ENCODE results near the gene TAL1. TPM values are rescaled to one million over a fixed set of nuclear protein-coding genes. Genes with fewer than 3 reads are reported as not detected.
"Not testable (repeated sequence)": the region's sequence is repeated elsewhere in the genome, so short reads cannot be mapped to it uniquely, and the experiment has no call there.

TAL1 gene
- total RNA-seq, 4 donors from 2014 or later = 0.59 to 1.6 (median 0.70) TPM

DNA sequence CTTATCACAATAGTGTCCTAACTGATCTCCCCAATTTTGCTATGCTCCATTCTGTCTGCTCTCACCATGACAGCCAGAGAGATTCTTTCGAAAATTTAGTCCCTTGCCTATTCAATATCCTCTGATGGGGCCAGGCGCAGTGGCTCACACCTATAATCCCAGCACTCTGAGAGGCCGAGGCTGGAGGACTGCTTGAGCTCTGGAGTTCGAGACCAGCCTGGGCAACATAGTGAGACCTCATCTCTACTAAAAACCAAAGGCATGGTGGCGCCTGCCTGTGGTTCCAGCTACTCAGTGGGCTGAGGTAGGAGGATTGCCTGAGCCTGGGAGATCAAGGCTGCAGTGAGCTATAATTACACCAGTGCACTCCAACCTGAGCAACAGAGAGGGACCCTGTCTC lies 26.1 kb downstream of the TAL1 start:
- Histone ChIP-seq H3K9me3 (no peaks in the 10 kb centered on the region), H3K27ac (no peak overlapping the region), H3K36me3 (no peaks in the 10 kb centered on the region), H3K27me3 (peaks cover 0 to 10% (median 0%) of the 10 kb centered on the region in 3 donors), H3K4me3 (no peak overlapping the region), H3K4me1 (no peaks in the 10 kb centered on the region)
- DNase-seq (no peak), ATAC-seq (no peak)
- TF ChIP-seq CTCF (IDR thresholded peaks at IDR 0.05 in 4 of 5, conservative IDR thresholded peaks at IDR 0.05 in 1 of 5) (no peak), POLR2A (IDR thresholded peaks at IDR 0.05) (no peak)
- in situ Hi-C loops (cut with MboI; ENCODE audit: low sequenced_read_pairs in 4 of 4) = no loop called here
- intact Hi-C loops (cut with DNase I; ENCODE audit: low total_unique reads) = no loop called here

- H3K9me3 ChIP-seq; in situ Hi-C loops (cut with MboI; ENCODE audit: low sequenced_read_pairs in 4 of 4); DNase-seq; H3K36me3 ChIP-seq; H3K4me1 ChIP-seq; intact Hi-C loops (cut with DNase I; ENCODE audit: low total_unique reads); ATAC-seq; H3K27ac ChIP-seq: not testable (repeated sequence)
- Histone ChIP-seq H3K27me3 (peaks cover 0 to 10% (median 0%) of the 10 kb centered on the region in 3 donors), H3K4me3 (peak overlapping the region in 1 of 4 donors; percentile 8)
Measured at GRCh38 chr1:47203504-47203903, 28.5 kb downstream of the TAL1 start.

- Histone ChIP-seq H3K27ac (no peak overlapping the region), H3K4me3 (no peak overlapping the region), H3K27me3 (peaks cover 0 to 10% (median 0%) of the 10 kb centered on the region in 3 donors), H3K36me3 (no peaks in the 10 kb centered on the region), H3K4me1 (no peaks in the 10 kb centered on the region), H3K9me3 (no peaks in the 10 kb centered on the region)
- in situ Hi-C loops (cut with MboI; ENCODE audit: low sequenced_read_pairs in 4 of 4) (no loop called here), intact Hi-C loops (cut with DNase I; ENCODE audit: low total_unique reads) (no loop called here)
- DNase-seq (no peak), ATAC-seq (no peak)
- TF ChIP-seq POLR2A (IDR thresholded peaks at IDR 0.05) (no peak), CTCF (IDR thresholded peaks at IDR 0.05 in 4 of 5, conservative IDR thresholded peaks at IDR 0.05 in 1 of 5) (no peak)
Measured at GRCh38 chr1:47201179-47201578, 30.8 kb downstream of the TAL1 start.

GRCh38 chr1:47198214-47198613 lies 33.8 kb downstream of the TAL1 start:
- intact Hi-C loops (cut with DNase I; ENCODE audit: low total_unique reads) = no loop called here
- in situ Hi-C loops (cut with MboI; ENCODE audit: low sequenced_read_pairs in 4 of 4) = loop anchor here (10.0 to 25.0 kb wide), 7 partner anchors 57 to 514 kb away; partner anchors contain the start of genes CMPK1 (in 2 of the 4), FOXD2 (in 1 of the 4) and FOXE3 (in 1 of the 4)

DNA sequence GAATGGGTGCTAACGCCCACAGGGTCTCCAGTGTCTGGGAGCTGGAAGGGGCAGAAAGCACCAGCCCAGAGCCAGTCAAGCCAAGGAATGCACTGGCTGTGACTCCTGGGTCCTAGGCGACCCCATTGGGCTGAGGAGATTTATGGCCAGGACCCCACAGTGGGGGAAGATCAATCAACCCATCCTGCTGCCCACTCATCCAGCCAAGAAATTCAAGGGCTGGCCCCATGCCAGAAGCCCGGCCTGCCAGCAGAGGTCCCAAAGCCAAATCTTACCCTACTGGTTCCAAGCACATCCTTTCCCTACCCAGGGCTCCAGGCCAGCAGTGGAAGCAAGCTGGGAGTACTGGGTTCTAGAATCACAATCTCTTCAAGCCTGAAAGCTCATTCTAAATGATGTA lies 35.4 kb downstream of the TAL1 start:
- Histone ChIP-seq H3K4me1 (peaks cover 0 to 6% of the 10 kb centered on the region in 2 donors), H3K4me3 (no peak overlapping the region), H3K36me3 (no peaks in the 10 kb centered on the region), H3K9me3 (no peaks in the 10 kb centered on the region), H3K27ac (no peak overlapping the region), H3K27me3 (no peaks in the 10 kb centered on the region)
- ATAC-seq (no peak), DNase-seq (no peak)
- intact Hi-C loops (cut with DNase I; ENCODE audit: low total_unique reads) (no loop called here), in situ Hi-C loops (cut with MboI; ENCODE audit: low sequenced_read_pairs in 4 of 4) (loop anchor here (10.0 to 25.0 kb wide), 7 partner anchors 58 to 516 kb away; partner anchors contain the start of genes CMPK1 (in 2 of the 4), FOXD2 (in 1 of the 4) and FOXE3 (in 1 of the 4))
- TF ChIP-seq POLR2A (IDR thresholded peaks at IDR 0.05) = no peak

More at GRCh38 chr1:47198214-47198613, 33.8 kb downstream of the TAL1 start:
- H3K4me3 ChIP-seq = no peak overlapping the region
- H3K9me3 ChIP-seq = no peaks in the 10 kb centered on the region
- no peaks in the 10 kb centered on the region for H3K27me3 ChIP-seq
- no peaks in the 10 kb centered on the region for H3K36me3 ChIP-seq
- H3K4me1 ChIP-seq = no peaks in the 10 kb centered on the region
- TF ChIP-seq POLR2A (IDR thresholded peaks at IDR 0.05) = no peak
- TF ChIP-seq CTCF (IDR thresholded peaks at IDR 0.05 in 4 of 5, conservative IDR thresholded peaks at IDR 0.05 in 1 of 5) = no peak
- ATAC-seq = no peak
- no peak overlapping the region for H3K27ac ChIP-seq
- DNase-seq = no peak

- H3K4me3 ChIP-seq; intact Hi-C loops (cut with DNase I; ENCODE audit: low total_unique reads); H3K27me3 ChIP-seq; H3K36me3 ChIP-seq; DNase-seq; H3K4me1 ChIP-seq; H3K9me3 ChIP-seq; ATAC-seq; H3K27ac ChIP-seq: not testable (repeated sequence)
- in situ Hi-C loops (cut with MboI; ENCODE audit: low sequenced_read_pairs in 4 of 4) = loop anchor here (10.0 to 25.0 kb wide), 7 partner anchors 59 to 516 kb away; partner anchors contain the start of genes CMPK1 (in 2 of the 4), FOXD2 (in 1 of the 4) and FOXE3 (in 1 of the 4)
Measured at GRCh38 chr1:47195981-47196380, 36.0 kb downstream of the TAL1 start.

Measured in gastrocnemius medialis (tissue), 4 donors.